GM18507 (cell line): ENCODE measurements around the gene ZC3H10.

Experiments
- DNase-seq: peaks from one replicate; pipeline ENCODE4 v3.0.0; 2011; ENCODE audit warnings: low read depth; ENCODE audit not compliant: insufficient read length; ENCODE audit errors: extremely low spot score
- FAIRE-seq: peaks from 2 replicates; lab custom pipeline; 2011; peaks lifted over from hg19 to GRCh38; lab: Jason Lieb, UNC

ZC3H10 gene

DNA sequence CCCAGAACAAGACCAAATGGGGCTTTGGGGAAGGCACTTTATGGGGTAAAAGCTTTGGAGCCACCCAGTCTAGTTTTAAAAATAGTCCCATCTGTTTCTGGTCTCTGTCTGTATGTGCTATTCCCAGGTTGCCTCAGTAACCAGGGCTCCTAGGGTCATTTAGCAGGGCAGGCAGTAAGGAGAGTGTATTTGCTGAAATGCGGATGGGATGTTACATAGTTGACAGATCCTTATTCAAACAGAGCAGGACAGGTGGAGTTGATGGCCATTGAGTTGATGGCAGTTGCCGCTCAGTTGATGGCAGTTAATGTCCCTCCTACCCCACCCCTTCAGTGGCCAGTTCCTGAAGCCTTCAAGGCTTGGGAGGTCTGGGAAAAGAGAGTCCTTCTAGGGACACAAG, 4.6 kb downstream of the ZC3H10 start:
- no peak for DNase-seq
- no peak for FAIRE-seq

DNA sequence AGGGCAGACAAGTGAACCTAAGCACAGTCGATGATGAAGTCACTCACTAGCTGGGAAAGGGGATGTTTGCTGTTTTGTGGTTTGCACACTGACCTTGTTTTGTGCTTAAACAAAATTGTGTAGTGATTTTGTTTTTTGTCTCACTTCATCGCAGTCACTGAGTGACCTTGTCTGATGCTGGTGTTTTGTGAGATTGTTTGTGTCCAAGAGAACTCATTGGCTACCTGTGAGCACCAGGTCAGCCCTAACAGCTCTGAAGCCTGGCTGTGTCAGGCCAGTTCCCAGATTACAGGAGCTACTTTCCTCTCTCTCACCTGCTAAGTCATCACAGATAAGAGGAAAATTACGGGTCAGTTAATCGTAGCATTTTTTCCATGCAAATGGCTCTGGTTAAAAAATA, 6.1 kb downstream of the ZC3H10 start:
- FAIRE-seq = no peak
- no peak for DNase-seq

DNA sequence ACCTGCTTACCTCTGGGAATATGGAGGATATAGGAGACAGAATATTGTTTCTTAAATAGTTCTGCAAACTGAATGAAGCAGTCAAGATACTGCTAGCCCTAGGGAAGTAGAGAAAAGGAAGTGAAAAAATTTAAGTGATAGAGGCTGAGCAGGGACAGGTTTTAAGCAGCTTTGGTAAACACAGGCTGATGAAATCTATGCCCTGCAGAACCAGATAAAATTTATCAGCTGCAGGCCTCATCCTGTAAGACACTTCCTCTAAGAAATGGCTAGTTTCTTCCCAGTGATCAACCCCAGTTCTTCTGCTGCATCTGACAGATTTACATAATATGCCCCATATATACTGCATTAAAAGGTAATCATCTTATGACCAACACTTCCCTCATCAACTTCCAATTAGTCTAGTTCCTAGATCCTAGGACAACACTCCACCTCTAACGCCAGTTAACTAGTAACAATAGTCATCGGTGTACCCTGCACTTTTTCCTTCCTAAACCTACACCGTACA, 8.7 kb downstream of the ZC3H10 start:
- DNase-seq (no peak), FAIRE-seq (no peak)

DNA sequence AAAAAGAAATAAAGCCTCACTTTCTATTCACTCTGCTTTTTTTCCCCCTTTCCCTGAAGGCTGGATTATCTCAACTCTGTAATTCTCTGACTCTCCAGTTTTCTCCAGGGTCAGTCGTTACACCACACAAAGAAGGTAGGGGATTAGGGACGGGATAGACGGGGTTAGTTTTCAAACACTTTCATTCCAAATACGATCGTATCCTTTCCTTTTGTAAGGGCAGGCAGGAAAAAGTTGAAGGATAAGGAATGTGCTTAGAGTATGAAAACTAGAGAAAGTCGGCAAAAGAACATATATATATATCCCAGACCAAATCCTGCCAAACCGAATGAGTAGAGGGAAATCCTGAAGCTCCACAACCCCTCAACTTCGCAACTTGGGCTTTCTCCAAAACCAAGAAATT, 9.4 kb downstream of the ZC3H10 start:
- FAIRE-seq (no peak), DNase-seq (no peak)

DNA sequence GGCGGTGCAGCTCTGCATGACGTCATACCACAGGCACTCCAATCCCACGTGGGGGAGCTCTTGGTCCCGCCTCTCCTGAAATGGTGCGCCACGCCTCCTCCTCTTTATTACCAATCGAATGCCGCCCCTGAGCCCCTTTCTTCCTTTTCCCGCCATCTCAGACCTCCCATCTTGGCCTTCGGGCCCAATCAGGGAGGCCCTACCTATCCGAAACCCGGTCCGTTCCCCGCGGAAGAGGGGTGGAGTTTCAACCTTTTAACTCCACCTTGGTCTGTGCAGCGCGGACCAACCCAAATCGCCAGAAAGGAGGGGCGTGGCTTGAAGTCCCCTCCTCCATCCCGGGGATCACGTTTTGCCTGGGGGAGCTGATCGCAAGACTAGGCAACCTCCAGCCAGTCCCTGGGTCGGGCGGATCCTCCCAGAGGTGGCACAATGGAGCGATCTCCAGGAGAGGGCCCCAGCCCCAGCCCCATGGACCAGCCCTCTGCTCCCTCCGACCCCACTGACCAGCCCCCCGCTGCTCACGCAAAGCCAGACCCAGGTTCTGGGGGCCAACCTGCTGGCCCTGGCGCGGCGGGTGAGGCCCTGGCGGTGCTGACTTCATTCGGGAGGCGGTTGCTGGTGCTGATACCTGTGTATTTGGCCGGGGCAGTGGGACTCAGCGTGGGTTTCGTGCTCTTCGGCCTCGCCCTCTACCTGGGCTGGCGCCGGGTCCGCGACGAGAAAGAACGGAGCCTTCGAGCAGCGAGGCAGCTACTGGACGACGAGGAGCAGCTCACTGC, 10.0 kb downstream of the ZC3H10 start, which contains the start of gene ESYT1:
TSS of gene ESYT1 (plus strand) at position 380 of the 782 bp plus-strand sequence. CDS start at position 433, 53 bp downstream.
- DNase-seq = peak; percentile 93
- FAIRE-seq = peak; percentile 98

DNA sequence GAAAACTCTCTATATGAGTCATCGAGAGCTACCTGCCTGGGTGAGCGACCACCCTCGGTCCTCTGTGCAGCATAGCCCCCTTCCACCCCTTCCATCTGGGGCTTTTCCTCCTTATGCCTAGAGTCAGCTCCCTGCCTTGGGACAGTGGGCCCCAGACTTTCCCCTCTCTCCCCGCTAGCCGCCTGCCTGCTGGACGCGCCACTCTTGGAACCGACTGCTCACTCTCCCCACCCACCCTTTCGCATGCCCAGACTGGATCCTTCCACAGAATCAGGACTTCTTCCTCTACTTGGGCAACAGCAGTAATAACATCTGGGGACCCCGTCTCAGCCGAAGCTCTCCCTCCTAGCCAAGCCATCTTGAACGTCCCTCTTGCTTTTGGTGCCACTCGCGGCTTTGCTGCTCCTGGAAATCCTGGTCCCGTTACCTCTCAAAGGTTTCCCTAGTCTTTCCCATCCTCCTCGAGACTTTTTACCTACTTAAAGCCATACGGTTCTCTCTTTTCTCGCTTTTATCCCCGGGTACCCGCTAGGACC, 10.7 kb downstream of the ZC3H10 start:
- no peak for FAIRE-seq
- no peak for DNase-seq

DNA sequence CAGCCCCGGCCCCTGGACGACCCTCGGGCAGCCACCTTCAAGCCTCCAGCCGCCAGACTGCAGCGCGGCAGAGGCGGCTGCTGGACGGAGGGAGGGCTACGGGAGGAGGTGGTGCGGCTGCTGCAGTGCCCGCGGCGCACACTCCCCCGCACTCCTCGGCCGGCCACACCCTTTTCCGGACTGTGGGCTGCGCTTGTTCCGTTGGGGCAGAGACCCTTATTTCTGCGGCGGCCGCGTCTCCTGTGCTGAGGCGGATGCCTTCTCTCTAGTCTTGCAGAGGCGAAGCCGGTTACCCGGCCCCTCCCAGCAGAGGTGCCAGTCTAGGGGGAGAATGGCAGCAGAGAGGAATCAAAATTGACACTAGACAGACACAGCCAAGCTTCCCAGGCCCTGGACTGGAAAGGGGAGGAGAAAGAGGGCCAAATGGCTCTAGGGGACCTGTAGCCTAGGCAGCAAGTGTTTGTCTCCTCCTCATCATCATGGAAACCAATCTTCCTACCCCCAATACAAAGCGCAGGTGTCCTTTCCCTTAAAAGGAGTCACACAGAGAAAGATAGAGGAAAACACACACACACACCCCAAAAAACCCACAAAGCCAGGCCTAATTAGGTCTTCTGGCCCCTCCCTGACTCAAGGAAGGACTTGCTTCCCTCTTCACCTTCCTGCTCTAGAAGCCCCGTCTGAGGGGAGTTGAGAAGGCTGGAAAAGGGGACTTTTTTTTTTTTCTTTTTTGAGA, 11.3 kb downstream of the ZC3H10 start:
- DNase-seq = peak; percentile 42

DNA sequence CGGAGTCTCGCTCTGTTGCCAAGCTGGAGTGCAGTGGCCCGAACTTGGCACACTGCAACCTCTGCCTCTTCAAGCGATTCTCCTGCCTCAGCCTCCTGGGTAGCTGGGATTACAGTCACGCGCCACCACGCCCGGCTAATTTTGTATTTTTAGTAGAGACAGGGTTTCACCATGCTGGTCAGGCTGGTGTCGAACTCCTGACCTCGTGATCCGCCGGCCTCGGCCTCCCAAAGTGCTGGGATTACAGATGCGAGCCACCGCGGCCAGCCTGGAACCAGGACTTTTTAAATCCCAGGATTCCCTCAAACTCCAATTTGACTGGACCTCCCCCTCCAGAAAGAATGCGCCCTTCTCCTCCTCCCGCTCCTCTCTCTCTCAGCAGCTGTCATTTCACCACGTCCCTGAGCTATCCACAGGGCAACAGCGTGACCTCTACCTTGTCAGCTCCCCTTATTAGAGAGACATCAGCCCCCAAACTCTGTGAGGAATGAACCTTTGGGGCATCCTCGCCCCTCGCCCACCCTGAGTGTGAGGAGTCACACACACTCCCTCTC, 12.0 kb downstream of the ZC3H10 start:
- DNase-seq (no peak), FAIRE-seq (no peak)

More for the DNA sequence above, 11.3 kb downstream of the ZC3H10 start:
- peak; percentile 64 for FAIRE-seq

DNA sequence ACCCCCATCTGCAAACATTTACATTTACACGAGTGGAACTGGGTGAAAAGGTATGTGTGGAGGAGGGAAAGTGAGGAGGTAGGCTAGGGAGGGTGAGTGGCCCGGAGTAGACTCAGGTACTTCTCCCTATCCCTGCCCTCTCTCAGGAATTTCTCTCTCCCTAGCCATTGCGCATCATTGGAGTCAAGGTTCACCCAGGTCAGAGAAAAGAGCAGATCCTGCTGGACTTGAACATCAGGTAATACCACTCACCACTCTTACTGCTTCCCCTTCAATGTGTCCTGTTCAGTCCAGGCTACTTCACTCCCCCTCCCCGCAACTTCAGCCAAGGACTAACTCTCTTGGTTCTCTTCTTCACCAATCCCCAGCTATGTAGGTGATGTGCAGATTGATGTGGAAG, 12.8 kb downstream of the ZC3H10 start:
- no peak for DNase-seq

DNA sequence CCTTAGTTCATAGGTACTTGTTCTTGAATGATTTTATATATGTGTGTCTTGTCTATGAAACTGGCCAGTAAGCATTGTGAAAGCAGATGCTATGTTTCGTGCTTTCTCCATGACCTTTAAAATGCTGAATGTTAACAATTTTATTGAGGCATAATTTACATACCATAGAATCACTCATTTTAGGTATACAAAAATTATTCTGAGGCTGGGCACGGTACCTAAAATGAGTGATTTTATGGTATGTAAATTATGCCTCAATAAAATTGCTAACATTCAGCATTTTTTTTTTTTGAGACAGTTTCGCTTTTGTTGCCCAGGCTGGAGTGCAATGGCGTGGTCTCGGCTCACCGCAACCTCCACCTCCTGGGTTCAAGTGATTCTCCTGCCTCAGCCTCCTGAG, 16.8 kb downstream of the ZC3H10 start:
- FAIRE-seq = no peak

More for the DNA sequence above, 12.8 kb downstream of the ZC3H10 start:
- FAIRE-seq = no peak

DNA sequence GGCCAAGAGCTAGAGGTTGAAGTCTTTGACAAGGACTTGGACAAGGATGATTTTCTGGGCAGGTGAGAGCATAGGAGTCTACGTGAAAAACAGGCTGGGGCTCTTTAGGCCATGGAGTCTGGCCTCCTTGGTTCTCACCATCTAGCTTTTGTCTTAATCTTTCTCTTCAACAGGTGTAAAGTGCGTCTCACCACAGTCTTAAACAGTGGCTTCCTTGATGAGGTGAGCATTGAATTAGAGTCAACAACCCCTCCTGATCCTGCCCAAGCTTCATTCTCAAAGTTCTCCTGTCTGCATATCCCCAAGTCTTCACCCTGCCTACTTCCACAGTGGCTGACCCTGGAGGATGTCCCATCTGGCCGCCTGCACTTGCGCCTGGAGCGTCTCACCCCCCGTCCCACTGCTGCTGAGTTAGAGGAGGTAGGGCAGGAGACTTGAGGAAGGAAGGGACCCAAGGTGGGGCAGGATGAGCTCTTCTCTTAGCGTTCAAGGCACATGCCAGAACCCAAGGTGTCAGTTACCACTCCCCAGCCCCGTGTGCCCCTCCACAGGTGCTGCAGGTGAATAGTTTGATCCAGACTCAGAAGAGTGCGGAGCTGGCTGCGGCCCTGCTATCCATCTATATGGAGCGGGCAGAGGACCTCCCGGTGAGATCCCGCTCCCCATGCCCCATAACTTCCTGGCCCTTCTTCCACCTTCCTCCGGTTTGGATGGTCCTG, 19.9 kb downstream of the ZC3H10 start:
- DNase-seq (no peak), FAIRE-seq (no peak)

More for the DNA sequence above, 16.8 kb downstream of the ZC3H10 start:
- DNase-seq = no peak

DNA sequence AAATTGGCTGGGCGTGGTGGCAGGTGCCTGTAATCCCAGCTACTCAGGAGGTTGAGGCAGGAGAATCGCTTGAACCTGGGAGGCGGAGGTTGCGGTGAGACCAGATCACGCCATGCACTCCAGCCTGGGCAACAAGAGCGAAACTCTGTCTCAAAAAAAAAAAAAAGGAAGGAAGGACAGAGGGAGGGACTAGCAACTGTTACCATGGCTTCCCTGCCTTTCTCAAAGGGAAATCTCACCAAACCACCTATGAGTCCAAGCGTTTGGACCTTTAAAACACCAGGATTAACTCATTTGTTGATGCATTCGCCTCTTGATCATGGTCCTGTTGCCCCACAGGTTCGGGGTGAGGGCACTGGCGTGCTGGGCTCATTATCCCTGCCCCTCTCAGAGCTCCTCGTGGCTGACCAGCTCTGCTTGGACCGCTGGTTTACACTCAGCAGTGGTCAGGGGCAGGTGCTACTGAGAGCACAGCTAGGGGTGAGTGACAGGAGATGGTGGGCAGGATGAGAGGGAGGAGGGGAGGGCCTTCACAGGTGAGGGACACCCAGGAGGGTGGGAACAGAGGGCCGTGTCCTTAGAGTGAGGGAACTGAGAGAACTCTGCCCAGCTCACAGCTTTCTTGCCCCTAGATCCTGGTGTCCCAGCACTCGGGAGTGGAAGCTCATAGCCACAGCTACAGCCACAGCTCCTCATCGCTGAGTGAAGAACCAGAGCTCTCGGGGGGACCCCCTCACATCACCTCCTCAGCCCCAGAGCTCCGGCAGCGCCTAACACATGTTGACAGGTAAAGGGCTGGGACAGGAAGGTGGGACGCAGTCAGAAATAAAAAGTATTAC, 24.1 kb downstream of the ZC3H10 start:
- FAIRE-seq (no peak), DNase-seq (no peak)

DNA sequence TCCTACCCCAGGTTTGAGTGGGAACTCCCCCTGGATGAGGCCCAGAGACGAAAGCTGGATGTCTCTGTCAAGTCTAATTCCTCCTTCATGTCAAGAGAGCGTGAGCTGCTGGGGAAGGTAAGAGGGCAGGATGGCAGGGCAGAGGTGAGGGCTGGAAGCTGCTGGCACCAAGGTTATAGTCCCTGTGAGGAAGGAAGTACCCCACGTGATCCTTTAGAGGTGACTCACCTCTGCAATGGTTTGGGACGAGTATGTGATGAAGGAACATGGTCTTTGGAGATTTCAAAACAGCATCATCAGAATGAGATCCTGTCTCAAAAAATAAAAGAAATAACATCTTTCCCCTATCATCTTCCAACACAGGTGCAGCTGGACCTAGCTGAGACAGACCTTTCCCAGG, 25.2 kb downstream of the ZC3H10 start:
- DNase-seq (no peak), FAIRE-seq (no peak)

DNA sequence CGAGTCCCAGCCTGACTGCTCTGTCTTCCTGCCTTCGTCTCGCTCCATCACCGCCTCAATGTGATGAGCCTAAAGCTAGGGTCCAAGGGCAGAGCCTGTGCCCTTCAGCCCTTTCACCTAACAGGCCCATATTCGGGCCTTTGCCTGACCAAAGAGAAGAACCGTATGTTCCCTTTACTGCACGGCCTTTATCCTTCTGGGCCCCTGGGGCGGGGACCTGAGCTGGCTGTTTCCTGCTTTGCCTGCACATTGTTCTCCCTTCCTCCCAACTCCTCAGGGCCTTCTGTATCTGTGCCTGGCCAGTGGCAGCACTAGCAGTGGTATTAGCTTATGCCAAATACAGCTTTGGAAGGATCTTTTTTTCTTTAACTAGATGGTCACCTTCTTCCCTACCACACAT, 25.8 kb downstream of the ZC3H10 start:
- DNase-seq = no peak
- FAIRE-seq = no peak

DNA sequence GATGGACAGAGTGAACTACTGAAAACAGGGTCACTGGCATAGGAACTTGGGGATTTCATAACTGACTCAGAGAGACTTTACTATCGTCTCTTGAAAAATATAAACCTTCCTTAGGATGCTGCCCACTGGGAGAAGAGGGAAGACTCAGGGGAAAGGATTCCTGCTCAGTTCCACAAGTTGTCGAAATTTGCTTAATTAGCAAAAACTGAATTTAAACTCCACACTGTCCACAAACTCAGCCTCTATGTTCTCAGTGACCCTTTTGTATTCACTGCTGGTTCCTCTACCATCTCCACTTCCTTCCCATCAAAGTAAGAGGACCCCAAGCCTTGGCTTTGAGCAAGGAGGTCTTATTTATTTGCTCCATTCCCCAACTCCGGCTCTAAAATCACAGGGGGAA, 27.2 kb downstream of the ZC3H10 start:
- DNase-seq (no peak), FAIRE-seq (no peak)

DNA sequence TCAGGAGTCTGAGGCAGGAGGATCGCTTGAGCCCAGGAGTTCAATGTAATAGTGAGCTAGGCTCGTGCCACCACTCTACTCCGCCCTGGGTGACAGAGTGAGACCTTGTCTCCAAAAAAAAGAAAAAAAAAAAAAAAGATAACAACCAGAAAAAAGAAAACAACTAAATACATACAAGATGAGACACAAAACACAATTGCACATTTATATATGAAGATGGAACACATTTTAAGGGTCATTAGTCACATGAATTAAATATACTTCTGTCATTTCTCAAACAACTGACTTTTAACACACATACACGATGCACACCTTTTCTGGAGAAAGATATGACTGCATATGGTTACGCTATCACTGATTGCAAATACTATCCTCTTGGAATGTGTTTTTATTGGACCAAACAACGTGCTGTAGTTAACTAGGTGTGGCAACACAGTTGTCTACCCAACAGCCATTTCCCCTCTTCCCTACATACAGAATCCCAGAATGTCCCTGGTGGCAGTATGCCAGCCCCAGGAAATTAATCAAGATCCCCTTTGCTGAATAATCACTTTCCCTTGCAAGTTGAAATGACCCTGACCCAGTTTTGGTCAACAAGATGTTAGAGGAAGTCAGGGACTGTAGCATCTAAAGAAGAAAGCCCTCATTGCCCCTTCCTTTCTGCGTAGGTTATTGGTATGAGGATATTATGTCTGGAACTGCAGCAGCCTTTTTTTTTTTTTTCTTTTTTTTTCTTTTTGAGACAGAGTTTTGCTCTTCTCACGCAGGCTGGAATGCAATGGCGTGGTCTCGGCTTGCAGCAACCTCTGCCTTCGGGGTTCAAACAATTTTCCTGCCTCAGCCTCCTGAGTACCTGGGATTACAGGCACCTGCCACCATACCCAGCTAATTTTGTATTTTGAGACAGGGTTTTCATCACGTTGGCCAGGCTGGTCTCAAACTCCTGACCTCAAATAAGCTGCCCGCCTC, 28.7 kb downstream of the ZC3H10 start:
- DNase-seq (no peak), FAIRE-seq (no peak)

DNA sequence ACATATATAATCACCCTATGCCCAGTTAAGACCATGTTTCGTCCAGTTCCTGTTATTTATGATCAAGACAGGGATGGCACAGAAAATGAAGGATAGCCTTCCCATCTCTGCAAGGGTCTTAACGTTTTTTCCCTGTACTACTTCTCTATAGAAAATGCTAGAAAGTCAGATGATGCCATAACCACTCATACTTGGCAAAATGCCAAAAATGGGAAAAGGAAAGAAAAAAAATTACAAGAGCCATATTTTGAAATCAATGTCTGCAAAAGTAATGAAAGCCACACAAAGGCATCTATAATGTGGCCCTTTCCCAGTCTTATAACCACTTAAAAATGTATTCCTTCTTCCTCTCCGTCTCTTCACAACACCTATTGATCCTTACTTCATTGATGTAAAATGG, 32.5 kb downstream of the ZC3H10 start:
- FAIRE-seq = no peak
- no peak for DNase-seq
